Osteoblast (primary cell): Measurements from ENCODE around the gene ADAM10. TPM values are rescaled to one million over a fixed set of nuclear protein-coding genes. Genes with fewer than 3 reads are reported as not detected.
A peak's percentile ranks its signal among the peaks of the same experiment; 100 is the strongest.

Source experiments
- DNase-seq: peaks from one replicate; pipeline ENCODE4 v3.0.0; 2011; ENCODE audit warnings: low spot score, mixed read lengths; ENCODE audit not compliant: insufficient read length; ENCODE audit errors: missing footprints
- H2AFZ ChIP-seq: 2 replicates; pipeline ENCODE4 v1.6.0; 2011; ENCODE audit warnings: mild to moderate bottlenecking, low read length
- H3K27ac ChIP-seq: 2 replicates; pipeline ENCODE4 v1.5.1; 2011; ENCODE audit warnings: mild to moderate bottlenecking, low read depth, low read length, moderate library complexity
- H3K27me3 ChIP-seq: 2 replicates; pipeline ENCODE4 v1.6.0; 2012; ENCODE audit warnings: mild to moderate bottlenecking, control low read depth, inconsistent platforms, low read length, moderate library complexity; ENCODE audit not compliant: insufficient read depth
- H3K36me3 ChIP-seq: 2 replicates; pipeline ENCODE4 v1.5.1; 2011; ENCODE audit warnings: mild to moderate bottlenecking, low read length, control low read depth, moderate library complexity; ENCODE audit not compliant: insufficient read depth
- H3K4me1 ChIP-seq: 2 replicates; pipeline ENCODE4 v1.5.1; 2011; ENCODE audit warnings: mild to moderate bottlenecking, low read length, control low read depth, moderate library complexity; ENCODE audit not compliant: insufficient read depth
- H3K4me2 ChIP-seq: 2 replicates; pipeline ENCODE4 v1.6.0; 2011; ENCODE audit warnings: mild to moderate bottlenecking, low read length; ENCODE audit not compliant: insufficient read depth
- H3K4me3 ChIP-seq: fragments of 200-600 bp; sonication (generic); 3 replicates; pipeline ENCODE4 v1.5.1; 2012; ENCODE audit warnings: mild to moderate bottlenecking, low read length, inconsistent platforms; ENCODE audit not compliant: insufficient read depth
- H3K79me2 ChIP-seq: 2 replicates; pipeline ENCODE4 v1.6.0; 2012; ENCODE audit warnings: mild to moderate bottlenecking, low read length, control low read depth, inconsistent platforms; ENCODE audit not compliant: insufficient read depth
- H3K9me3 ChIP-seq: 2 replicates; pipeline ENCODE4 v1.5.1; 2011; ENCODE audit warnings: low read depth, low read length, control low read depth
- H4K20me1 ChIP-seq: 2 replicates; pipeline ENCODE4 v1.6.0; 2012; ENCODE audit warnings: mild to moderate bottlenecking, low read length, control low read depth; ENCODE audit not compliant: insufficient read depth
- CTCF ChIP-seq: IDR thresholded peaks from 2 replicates; pipeline ENCODE4 v1.5.1; 2011; ENCODE audit warnings: mild to moderate bottlenecking, low read depth, low read length, moderate library complexity; ENCODE audit errors: extremely low read depth
- total RNA-seq: library from RNA; depleted of rRNA; stranded (reverse); fragments of >200 nt; gene quantifications from 2 replicates; pipeline ENCODE4 v1.2.3, GENCODE V29; 2012

Gene ADAM10
- total RNA-seq, 1 donor = 122 TPM

GRCh38 chr15:58732625-58733363 is 16.7 kb downstream of the ADAM10 start:
- Histone ChIP-seq H3K4me1 (peaks cover 8% of the 10 kb centered on the region), H3K4me2 (no peak overlapping the region), H3K36me3 (no peaks in the 10 kb centered on the region), H2AFZ (no peak overlapping the region), H3K4me3 (no peak overlapping the region), H3K27ac (no peak overlapping the region), H4K20me1 (peaks cover 45% of the 10 kb centered on the region), H3K9me3 (no peaks in the 10 kb centered on the region), H3K27me3 (no peaks in the 10 kb centered on the region), H3K79me2 (peaks cover 92% of the 10 kb centered on the region)
- DNase-seq = no peak
- no peak for TF ChIP-seq CTCF

- no peaks in the 10 kb centered on the region for H3K9me3 ChIP-seq
- no peaks in the 10 kb centered on the region for H3K36me3 ChIP-seq
- H3K4me1 ChIP-seq = peaks cover 8% of the 10 kb centered on the region
- no peaks in the 10 kb centered on the region for H3K27me3 ChIP-seq
- H3K4me3 ChIP-seq = no peak overlapping the region
- H2AFZ ChIP-seq = no peak overlapping the region
- H3K79me2 ChIP-seq = peaks cover 89% of the 10 kb centered on the region
- H4K20me1 ChIP-seq = peaks cover 38% of the 10 kb centered on the region
- H3K4me2 ChIP-seq = no peak overlapping the region
- no peak for TF ChIP-seq CTCF
- H3K27ac ChIP-seq = peak overlapping the region; percentile 55
- DNase-seq = no peak
Observed at GRCh38 chr15:58731756-58732535, 17.6 kb downstream of the ADAM10 start.

GRCh38 chr15:58726867-58727266 is 22.6 kb downstream of the ADAM10 start:
- peaks cover 84% of the 10 kb centered on the region for H3K79me2 ChIP-seq
- peaks cover 29% of the 10 kb centered on the region for H4K20me1 ChIP-seq
- H3K4me3 ChIP-seq = no peak overlapping the region
- H3K4me2 ChIP-seq = no peak overlapping the region
- TF ChIP-seq CTCF = no peak
- no peaks in the 10 kb centered on the region for H3K36me3 ChIP-seq
- H3K27me3 ChIP-seq = no peaks in the 10 kb centered on the region
- H2AFZ ChIP-seq = no peak overlapping the region
- no peak for DNase-seq
- peaks cover 13% of the 10 kb centered on the region for H3K4me1 ChIP-seq
- H3K9me3 ChIP-seq = no peaks in the 10 kb centered on the region
- H3K27ac ChIP-seq = no peak overlapping the region

GRCh38 chr15:58724466-58724865 is 25.0 kb downstream of the ADAM10 start:
- H3K27ac ChIP-seq = peak overlapping the region; percentile 15

More at GRCh38 chr15:58724466-58724865, 25.0 kb downstream of the ADAM10 start:
- no peak for TF ChIP-seq CTCF
- H3K36me3 ChIP-seq = no peaks in the 10 kb centered on the region
- H4K20me1 ChIP-seq = peaks cover 18% of the 10 kb centered on the region
- H3K9me3 ChIP-seq = no peaks in the 10 kb centered on the region
- H3K4me2 ChIP-seq = peak overlapping the region; percentile 33
- DNase-seq = no peak
- peaks cover 81% of the 10 kb centered on the region for H3K79me2 ChIP-seq
- no peaks in the 10 kb centered on the region for H3K27me3 ChIP-seq
- H3K4me3 ChIP-seq = no peak overlapping the region
- H3K4me1 ChIP-seq = peaks cover 8% of the 10 kb centered on the region
- H2AFZ ChIP-seq = no peak overlapping the region
